ENCODE measurements around the gene CTR9.

GRCh38 chr11:10777393-10777793 is 26.3 kb downstream of the CTR9 start:
- no peak for TF ChIP-seq GATA2 (IDR thresholded peaks at IDR 0.05; ENCODE audit: low read depth, low read length)
- TF ChIP-seq GATA3 (IDR thresholded peaks at IDR 0.05; ENCODE audit: low read depth, low read length): no peak
